HCT116 (cell line): ENCODE results near the gene PPP1R36.

ENCODE experiments used
- CTCF ChIP-seq, 3 experiments: fragments of 200-600 bp in 1 of 3; sonication (generic) in 1 of 3; IDR thresholded peaks in 2 of 3; conservative IDR thresholded peaks in 1 of 3; 2 replicates each; pipeline ENCODE4 v1.5.1; 2012 to 2017; ENCODE audit warnings: low read depth in 2 of 3, low read length in 2 of 3, antibody characterized with exemption in 1 of 3, borderline replicate concordance in 1 of 3, control low read depth in 1 of 3, mild to moderate bottlenecking in 1 of 3, mixed read lengths in 1 of 3, mixed run types in 1 of 3, moderate library complexity in 1 of 3; ENCODE audit not compliant: insufficient read depth in 1 of 3
- EZH2 ChIP-seq: fragments of 200-600 bp; sonication (generic); IDR thresholded peaks from 2 replicates; pipeline ENCODE4 v1.6.1; 2017; ENCODE audit warnings: antibody characterized with exemption, mixed run types
- FOSL1 ChIP-seq: IDR thresholded peaks from 2 replicates; pipeline ENCODE4 v1.6.1; 2012; ENCODE audit warnings: low read depth
- JUND ChIP-seq: IDR thresholded peaks from 2 replicates; pipeline ENCODE4 v1.6.1; 2012
- POLR2A ChIP-seq: IDR thresholded peaks from 2 replicates; pipeline ENCODE4 v1.7.0; 2011; ENCODE audit warnings: borderline replicate concordance; ENCODE audit not compliant: insufficient read depth, insufficient read length; ENCODE audit errors: extremely low read depth
- POLR2AphosphoS5 ChIP-seq: IDR thresholded peaks from 2 replicates; pipeline ENCODE4 v1.6.1; 2011; ENCODE audit warnings: mild to moderate bottlenecking, low read depth, low read length, moderate library complexity
- SIN3A ChIP-seq: IDR thresholded peaks from 2 replicates; pipeline ENCODE4 v1.6.1; 2012; ENCODE audit warnings: low read depth
- TCF7L2 ChIP-seq: IDR thresholded peaks from 2 replicates; pipeline ENCODE4 v1.7.0; 2011; ENCODE audit warnings: borderline replicate concordance, inconsistent platforms; ENCODE audit not compliant: insufficient read depth, insufficient read length; ENCODE audit errors: extremely low read depth

GRCh38 chr14:64637735-64638473 is 88.1 kb downstream of the PPP1R36 start:
- no peak for TF ChIP-seq FOSL1
- TF ChIP-seq EZH2: no peak
- TF ChIP-seq SIN3A: no peak
- TF ChIP-seq TCF7L2: no peak
- no peak for TF ChIP-seq CTCF (IDR thresholded peaks at IDR 0.05 in 2 of 3, conservative IDR thresholded peaks at IDR 0.05 in 1 of 3; ENCODE audit: borderline replicate concordance in 1 of 3, insufficient read depth in 1 of 3, low read depth in 2 of 3, low read length in 2 of 3)
- no peak for TF ChIP-seq JUND
- TF ChIP-seq POLR2AphosphoS5: no peak
- TF ChIP-seq POLR2A: no peak
